Esophagus squamous epithelium (tissue), 4 donors: Measurements from ENCODE around the gene SGMS1.
"Not testable (repeated sequence)": the region's sequence is repeated elsewhere in the genome, so short reads cannot be mapped to it uniquely, and the experiment has no call there.

ENCODE experiments used
- CTCF ChIP-seq, 6 experiments: fragments of 450-650 bp in 4 of 6; fragments of 200-600 bp in 2 of 6; sonication (generic) in 2 of 6; IDR thresholded peaks; one replicate each; pipeline ENCODE4 v1.5.1; 2016 to 2019; ENCODE audit warnings: antibody characterized with exemption in 6 of 6, mild to moderate bottlenecking in 4 of 6, moderate library complexity in 4 of 6
- POLR2A ChIP-seq, 4 donors: fragments of 450-650 bp; IDR thresholded peaks; one replicate each; pipeline ENCODE4 v1.6.1; 2017; ENCODE audit warnings: antibody characterized with exemption in 4 of 4, mild to moderate bottlenecking in 4 of 4, moderate library complexity in 3 of 4

GRCh38 chr10:50356481-50356832 lies 267.3 kb downstream of the SGMS1 start:
- TF ChIP-seq CTCF, POLR2A (IDR thresholded peaks at IDR 0.05): not testable (repeated sequence)
